GM18861 (cell line): ENCODE measurements around the gene SAP30L.

Experiments
- ATAC-seq: cut with Tn5 transposase; IDR thresholded peaks from one replicate; pipeline ENCODE4 v1.9.1; 2021; ENCODE audit not compliant: unreplicated experiment

Gene SAP30L

DNA sequence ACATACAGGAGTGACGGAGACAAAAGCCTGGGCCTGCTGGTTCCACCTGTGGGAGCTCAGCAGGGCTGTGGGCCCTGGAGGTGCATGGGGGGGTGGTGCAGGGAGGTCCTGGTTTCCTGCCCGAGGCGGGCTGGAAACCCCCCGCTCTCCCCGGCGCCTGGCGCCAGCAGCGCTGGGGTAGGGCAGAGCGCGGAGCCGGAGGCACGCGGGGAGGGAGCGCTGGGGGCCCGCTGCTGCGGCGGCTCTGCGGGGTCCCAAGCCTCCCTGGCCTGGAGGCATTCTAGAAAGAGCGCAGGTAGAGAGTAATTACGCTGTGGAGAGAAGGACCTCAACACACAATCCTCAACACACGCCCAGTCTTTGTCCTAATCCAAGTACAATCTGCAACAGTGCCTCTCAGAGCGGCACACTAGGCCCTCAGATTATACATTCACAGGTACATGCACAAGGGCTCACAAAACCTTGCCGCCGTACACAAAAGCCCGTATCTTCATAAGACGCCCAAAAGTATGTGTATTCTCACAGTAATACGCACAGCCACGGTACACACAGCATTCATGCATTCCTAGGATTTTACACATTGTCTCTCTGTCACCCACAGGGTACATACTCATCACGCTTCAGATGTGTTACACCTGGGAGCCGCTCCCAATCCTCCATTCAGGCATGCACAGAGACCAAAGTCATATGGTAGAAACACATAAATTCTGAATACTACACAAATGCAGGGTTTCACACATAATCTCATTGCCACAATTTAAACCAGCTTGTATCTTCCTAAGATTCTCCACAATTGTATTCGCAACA lies 34.4 kb downstream of the SAP30L start:
- ATAC-seq, result no peak

DNA sequence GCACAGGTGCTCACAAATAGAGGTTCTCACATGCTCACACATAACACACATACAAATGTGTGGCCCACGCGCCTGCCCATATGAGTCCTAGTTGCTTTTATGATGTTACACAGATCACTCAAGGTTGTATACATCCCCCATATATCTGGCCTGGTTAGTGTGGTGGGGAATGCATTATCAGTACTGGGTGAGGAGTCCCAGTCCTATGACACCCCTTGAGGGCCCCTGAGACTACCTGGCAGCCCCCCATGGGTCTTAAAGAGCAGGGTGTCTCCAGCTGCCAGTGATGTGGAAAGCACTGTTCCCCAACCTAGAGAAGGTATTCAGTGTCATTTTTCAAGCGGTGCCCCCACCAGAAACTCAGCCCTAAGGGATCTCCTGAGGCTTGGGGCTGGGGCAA lies 35.0 kb downstream of the SAP30L start:
- ATAC-seq, result no peak

DNA sequence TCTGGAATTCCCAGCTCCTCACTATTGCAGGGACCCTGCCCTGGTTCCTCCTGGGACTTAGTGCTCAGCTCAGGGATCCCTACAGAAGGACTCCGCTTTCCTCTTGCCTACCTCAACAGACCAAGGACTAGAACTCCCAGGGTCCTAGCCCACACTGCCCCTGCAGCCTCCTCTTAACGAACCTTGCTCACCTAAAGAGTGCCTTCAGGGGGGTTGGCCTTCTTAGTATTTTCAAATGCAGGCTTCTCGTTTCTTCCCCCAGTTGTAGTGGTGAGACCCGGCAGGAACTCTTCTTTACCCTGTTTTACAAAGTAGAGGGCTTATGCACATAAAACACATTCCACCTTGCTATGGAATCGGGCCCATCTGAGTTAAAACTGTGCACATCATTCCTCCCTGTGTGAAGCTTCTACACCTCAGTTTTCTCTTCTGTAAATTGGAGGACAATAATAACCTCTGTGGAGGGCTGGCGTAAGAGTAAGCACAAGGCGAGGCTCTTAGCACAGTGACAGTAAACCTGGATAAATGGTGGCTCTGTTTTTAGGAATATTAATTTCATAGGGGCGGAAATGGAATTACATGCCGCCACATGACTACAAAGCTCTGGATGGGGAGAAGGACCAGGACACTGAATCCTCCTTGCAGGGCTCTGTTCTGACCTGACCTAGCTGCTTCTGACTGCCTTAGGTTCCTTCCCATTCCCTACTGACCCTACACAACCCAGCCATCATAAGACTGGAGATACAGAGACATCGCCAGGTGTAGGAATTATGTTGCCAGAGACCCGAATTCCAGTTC lies 36.0 kb downstream of the SAP30L start:
- ATAC-seq, result no peak

DNA sequence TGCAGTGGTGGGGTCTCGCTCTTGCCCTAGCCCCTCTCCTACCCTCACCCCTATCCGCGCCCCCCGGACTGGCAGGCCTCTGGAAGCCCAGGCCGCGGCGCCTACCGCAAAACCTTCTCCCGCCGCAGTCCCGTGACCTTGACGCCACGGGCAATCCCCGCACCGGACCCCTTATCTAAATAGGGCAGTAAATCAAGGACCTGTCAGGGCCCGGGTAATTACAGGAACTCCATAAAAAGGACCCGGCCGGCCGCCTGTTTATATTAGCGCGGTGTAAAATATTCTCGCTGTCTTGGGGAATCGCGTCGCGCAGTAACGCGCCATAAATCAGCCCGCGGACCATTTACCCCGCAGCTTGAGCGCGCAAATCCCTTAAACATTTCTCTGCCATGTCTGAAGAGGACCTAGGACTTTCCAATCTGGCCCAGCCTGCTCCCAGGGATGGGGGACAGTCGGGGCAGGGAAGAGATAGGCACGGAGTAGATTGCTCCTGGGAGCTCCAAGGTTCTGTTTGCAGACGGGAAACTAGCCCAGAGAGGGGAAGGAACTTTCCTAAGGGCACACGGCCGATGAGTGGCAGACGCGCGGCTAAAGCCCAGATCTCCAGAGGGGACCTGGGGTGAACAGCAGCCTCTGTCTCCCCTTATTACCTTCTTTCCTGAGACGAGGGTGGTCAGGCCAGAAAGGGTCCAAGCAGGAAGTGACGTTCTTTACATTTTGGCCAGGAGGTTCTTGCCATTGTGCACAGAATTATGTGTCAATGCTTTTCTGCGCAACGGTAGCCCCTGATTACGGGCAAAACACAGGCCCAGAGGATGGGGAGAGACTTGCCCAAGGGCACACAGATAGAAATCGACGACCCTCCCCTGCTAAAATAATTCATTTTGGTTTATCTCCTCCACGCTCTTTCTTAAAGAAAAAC lies 37.0 kb downstream of the SAP30L start:
- no peak for ATAC-seq

DNA sequence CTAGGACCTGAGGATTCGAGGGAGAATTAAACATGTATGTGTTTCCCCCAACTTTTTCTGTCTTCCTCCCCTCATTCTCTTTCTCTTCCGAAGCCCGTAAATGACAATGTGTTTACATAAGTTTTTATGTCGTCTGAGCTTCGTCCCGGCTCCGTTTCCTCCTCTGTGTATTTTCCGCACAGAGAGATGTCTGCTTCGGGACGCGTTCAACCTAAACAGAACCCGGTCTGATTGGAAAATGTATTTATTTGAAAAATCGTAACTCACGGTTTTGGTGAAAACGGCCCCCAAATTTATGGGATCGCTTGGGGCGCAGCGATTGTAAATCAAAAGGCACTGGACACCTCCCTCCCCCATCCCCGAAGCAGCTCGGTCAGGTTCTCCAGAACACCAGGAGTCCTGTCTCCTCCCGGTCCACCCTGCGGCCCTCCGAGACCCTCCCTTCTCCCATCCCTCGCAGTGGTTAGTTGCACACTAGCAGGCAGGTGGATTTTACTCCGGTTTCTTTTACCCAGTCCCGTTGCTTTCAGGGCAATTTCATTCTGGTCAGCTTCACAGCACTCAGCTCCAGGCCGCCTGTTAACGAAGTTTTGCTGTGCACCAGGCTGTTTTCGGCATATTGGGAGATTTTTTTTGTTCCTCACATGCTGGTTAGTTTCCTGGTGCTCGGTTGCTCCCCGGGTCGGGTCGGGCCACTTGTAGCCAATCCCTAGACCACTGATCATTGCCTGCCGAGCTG lies 38.0 kb downstream of the SAP30L start:
- no peak for ATAC-seq

DNA sequence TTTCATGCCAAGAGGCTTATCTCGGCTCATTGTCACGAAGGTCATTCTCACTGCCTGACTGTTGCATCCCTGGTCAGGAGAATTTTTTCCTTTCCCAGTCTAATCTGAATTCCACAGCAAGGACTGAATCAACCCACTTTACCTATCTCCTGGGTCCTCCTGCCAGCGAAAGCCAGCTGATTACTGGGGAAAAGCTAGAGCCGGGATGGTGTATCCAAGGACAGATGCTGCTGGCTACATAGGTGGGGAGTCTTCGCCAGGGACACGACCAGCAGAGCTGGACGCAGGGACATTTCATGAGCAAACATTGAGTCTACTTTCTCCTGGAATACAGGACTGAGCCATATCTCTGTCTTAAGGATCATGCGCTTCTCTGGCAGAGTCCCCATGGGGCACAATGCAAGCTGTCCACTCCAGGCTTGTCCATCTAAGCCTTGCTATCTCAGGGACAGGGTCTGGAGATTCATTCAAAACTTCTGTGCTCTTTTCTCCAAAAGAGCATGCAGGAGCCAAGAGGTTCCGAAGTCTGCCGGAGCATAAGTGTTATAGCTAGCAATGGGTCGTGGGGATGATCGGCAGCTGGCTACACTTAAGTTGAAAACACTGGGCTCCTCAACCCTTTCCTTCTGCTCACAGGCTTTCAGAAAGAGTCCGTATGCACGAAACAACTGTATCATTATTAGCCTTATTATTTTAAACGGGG lies 38.7 kb downstream of the SAP30L start:
- ATAC-seq, result no peak

DNA sequence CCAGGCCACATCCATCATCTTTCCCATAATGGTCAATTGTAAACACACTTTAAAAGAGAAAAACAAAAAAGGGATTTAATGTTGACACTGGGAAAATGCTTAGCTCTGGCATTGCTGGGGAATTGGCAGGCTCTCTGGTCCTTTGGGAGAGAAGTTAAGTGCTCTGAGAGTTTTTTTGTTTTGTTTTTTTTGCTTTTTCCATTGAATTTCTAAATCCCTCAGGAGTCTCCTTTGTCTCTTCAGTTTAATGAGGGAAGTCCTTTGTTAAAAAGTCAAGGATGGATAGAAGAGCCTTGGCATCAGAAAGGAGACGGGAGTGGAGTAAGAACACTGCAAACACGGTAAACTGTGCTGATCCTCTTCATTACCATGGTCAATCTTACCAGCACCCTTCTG lies 39.3 kb downstream of the SAP30L start:
- ATAC-seq, result no peak

DNA sequence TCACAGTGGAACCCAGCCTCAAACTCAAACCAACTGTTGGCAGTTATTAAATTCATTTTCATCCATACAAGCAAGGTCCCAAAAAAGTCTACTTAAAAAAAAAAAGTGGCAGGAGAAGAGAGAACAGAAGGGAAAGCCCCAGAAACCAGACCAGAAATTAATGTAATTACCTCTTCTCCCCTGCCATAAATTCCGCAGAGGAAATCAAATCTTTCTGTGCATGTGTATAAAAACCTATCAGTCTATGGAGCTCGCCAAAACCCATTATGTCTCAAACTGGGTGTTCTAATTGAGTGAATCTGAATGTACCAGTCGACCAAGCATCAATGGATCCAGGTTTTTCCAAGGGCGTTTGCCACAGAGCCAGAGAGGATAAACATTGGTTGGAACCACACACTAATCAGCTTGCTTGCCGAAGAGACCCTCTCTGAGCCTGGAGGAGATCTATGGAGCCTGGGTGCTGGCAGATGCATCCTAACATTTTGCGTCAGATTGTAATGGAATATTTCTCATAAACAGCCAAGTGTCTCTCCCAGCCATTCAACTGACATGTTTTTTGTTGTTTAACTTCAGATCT lies 40.1 kb downstream of the SAP30L start:
- ATAC-seq, result no peak

DNA sequence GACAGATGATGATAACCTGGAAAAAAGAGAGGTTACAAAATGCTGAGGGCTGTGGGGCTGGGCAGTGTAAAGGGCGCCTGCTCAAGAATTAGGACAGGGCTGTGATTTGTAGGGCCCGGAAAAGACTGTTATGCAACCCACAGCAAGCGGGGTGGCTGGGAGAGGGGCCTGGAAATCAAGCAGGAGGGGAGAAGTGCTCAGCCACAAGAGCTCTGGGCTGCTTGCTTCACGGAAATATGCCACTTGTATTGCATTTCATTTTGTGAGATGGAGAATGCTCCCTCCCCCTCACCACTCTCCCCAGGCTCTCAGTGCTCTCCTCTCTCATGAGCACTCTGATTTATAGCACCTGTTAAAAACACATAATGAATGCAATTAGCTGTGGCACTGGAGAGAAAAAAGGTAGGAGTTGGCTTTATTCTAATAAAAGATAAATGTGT lies 40.6 kb downstream of the SAP30L start:
- no peak for ATAC-seq

DNA sequence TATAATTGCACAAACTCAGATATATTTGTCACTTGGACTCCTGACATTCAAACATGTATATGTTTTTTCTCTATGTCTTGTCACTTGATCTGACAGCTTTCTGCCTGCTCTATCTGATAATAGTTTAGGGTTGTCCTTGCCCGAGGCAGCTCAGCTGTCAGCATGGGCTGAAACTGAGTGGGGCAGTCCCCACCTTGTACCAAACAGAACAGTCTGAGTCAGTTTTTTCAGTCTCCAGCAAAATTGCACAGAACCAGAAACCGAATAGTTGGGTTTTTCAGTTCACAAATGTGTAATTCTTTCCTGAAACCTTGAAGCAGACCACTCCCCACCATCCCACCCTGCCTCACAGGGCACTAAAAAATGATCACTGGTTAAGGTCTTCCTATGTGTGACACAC lies 41.7 kb downstream of the SAP30L start:
- peak; percentile 96 for ATAC-seq

DNA sequence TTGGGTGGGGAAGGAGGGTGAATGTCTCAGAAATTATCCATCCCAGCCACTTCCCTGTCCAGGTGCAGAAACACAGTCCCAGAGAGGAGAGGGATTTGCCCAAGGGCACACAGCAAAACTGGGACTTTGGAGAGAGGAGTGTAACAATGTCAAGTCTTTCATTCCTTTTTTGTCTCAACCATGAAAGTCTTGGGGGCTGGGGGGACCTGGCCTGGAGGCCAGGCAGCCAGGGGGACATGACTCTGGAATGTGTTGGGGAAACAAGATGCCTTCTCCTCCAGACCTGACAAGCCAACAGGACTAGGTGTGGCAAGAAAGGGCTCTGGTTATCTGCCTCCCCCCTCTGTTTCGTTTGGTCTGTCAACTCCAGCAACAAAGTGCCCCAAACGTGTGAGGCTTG lies 46.1 kb downstream of the SAP30L start:
- no peak for ATAC-seq

DNA sequence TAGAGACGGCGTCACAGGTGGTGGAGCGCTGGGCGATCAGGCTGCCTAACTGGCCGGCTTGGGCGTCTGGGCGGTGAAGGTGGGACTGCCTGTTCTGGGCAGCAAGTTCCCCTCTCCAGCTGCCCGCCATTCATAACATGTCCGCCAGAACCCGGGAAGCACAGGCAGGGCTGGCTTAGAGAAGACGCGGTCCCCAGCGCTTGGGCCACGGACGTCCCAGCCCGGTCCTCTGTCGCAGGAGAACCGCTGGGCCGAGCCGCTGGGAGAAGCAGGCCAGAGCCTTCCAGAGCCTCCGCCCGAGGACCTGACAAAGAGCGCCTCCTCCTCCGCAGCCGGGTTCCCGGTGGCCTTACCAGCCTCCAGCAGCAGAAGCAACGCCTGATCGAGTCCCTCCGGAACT lies 47.5 kb downstream of the SAP30L start:
- no peak for ATAC-seq

DNA sequence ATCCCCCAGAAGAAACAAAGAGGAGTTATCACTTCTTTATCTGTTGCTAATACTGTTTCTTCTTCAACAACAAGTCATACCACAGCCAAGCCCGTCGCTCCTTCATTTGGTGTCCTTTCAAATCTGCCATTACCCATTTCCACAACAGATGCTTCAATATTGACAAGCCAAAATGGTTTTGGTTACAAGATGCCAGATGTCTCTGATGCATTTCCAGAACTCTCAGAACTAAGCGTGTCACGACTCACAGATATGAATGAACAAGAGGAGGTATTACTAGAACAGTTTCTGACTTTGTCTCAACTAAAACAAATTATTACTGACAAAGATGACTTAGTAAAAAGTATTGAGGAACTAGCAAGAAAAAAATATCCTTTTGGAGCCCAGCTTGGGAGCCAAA lies 48.2 kb downstream of the SAP30L start:
- no peak for ATAC-seq

DNA sequence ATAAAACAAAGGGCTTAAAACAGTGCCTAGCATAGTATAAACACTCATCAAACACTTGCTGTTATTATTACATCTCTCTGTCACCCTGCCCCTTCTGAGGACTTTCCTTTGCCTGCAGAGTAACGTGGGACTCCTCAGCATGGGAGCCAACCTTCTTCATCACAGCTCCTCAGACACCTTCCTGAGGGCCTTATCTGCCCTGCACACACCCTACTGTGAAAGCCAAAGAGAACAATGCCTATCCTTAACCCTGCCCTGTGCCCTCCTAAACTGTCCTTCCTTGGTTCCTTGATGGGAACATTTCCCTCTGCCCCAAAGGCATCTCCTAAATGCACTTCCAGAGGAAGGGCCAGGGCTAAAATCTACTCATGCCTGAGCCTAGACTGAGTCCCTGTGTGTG lies 52.8 kb downstream of the SAP30L start:
- ATAC-seq, result no peak

DNA sequence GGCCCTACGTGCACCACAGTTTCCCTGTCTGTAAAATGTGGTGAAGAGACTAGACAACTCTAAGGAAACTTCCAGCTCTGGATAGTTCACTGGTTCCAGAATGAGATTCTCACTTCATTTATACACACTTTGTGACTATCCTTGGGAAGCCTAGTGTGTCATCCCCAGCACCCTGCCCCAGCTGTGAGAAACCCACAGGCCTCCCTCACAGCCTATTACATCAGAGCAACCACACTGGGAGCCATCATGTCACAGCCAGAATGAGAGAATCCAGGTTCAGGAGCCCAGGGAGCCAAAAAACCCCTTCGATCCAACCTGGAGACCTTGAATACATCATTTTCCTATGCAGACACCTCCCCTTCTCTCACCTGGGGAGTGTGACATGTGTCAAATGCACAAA lies 53.2 kb downstream of the SAP30L start:
- no peak for ATAC-seq

DNA sequence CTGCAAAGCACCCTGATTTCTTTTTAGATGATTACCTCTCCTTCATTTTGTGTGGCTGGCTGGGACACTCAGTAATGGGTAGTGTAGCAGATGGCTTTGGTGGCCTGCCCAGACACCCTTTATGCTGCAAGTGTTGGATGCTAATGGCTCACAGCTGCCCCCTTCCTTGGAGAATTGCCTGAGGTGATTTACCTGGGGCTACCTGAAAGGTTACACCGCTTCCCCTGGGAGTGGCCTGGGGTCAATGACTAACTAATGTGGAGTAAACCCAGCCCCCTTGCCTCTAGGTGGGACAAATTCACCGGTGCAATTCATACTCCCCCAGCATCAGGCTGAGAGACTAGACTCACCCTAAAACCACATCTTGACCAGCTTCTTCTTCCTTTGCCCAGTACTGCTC lies 55.8 kb downstream of the SAP30L start:
- no peak for ATAC-seq

DNA sequence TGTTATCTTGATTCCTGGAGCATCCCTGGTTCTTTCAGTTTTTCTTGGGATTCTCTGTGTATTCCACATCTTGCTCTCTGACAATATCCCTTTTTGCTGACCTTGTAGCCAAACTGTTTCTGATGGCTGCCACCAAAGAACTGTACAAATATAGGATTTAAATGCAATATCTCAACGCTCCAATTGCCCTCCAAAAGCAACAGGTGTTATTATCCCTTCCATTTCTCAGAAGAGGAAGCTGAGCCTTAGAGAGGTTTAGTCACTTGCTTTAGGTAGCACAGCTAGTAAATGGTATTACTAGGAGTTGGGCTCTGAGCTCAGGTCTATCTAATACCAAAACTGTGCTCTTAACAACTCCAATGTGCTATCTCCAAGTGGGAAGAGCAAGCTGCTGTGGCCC lies 56.4 kb downstream of the SAP30L start:
- no peak for ATAC-seq

DNA sequence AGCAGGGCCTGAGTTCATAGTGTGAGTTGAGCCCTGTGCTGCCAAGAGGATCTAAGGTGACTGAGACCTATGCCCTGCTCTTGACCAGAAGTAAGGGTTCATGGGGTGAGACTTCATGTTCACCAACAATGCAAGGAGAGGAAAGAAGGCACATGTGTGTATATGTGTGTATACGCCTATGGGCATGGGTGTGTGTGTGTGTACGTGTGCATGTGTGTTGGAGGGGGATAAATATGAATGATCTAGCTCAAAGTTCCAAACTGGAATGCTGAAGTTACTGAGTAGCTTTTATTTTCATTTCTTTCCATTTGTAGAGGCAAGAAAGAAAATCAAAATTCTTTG lies 57.9 kb downstream of the SAP30L start:
- no peak for ATAC-seq

DNA sequence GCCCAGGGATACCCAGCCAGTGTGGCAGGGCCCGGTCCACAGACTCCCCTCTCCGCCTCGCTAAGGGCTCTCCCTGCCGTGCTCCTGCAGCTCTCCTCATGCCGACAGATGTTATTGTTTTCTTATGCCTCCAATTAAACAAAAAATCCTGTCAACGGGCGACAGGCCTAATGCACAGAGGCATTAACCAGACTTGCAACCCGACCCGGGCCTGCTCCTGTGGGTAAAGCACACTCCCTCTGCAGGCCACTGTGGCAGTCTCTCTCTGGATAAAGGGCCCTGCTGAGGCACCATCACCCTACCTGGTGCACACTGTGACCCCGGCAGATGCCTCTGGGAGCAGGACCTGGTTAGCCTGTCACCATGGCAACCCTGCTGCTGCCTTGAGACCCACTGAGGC lies 59.8 kb downstream of the SAP30L start:
- no peak for ATAC-seq
